Prostate gland (tissue), 2 donors: ENCODE data around the gene BIN1. TPM values are rescaled to one million over a fixed set of nuclear protein-coding genes. Genes with fewer than 3 reads are reported as not detected.

Experiments used
- DNase-seq: peaks from one replicate; pipeline ENCODE4 v3.0.0-alpha.2; 2019; ENCODE audit warnings: low spot score
- H3K27ac ChIP-seq, 2 donors: fragments of 200-600 bp; sonication (generic); 2 replicates each; pipeline ENCODE4 v1.5.1; 2017 to 2019
- H3K27me3 ChIP-seq: fragments of 200-600 bp; sonication (generic); replicated peaks from 2 replicates; pipeline ENCODE4 v1.5.1; 2019; ENCODE audit not compliant: insufficient read depth
- H3K36me3 ChIP-seq, 2 donors: fragments of 200-600 bp; sonication (generic); 1 replicate in 1 of 2; 2 replicates in 1 of 2; pipeline versions ENCODE4 v1.5.1 to v1.8.1; 2017 to 2019
- H3K4me1 ChIP-seq: fragments of 200-600 bp; sonication (generic); replicated peaks from 2 replicates; pipeline ENCODE4 v1.5.1; 2019
- H3K4me3 ChIP-seq, 2 donors: fragments of 200-600 bp; sonication (generic); 2 replicates each; pipeline ENCODE4 v1.5.1; 2017 to 2019
- H3K9me3 ChIP-seq: fragments of 200-600 bp; sonication (generic); 2 replicates; pipeline ENCODE4 v1.5.1; 2017
- POLR2A ChIP-seq: fragments of 450-650 bp; IDR thresholded peaks from one replicate; pipeline ENCODE4 v1.6.1; 2016; ENCODE audit warnings: antibody characterized with exemption, mild to moderate bottlenecking
- POLR2AphosphoS5 ChIP-seq: sonication (generic); formaldehyde crosslinking; IDR thresholded peaks from one replicate; pipeline ENCODE4 v1.6.1; 2017; ENCODE audit warnings: antibody characterized with exemption
- WGBS: methylation state at CpG from one replicate; pipeline ENCODE4 v1.1.5; 2018; 5-methylcytosine and 5-hydroxymethylcytosine counted together
- intact Hi-C: fragments of 100-400 bp; cut with DNase I; formaldehyde crosslinking; loops from one replicate; pipeline ENCODE4 v1.14.2; 2022
- total RNA-seq, 2 donors: library from RNA; depleted of rRNA; stranded (reverse); fragments of >200 nt; gene quantifications; one replicate each; pipeline ENCODE4 v1.1.0, GENCODE V29; 2016
- TF ChIP-seq, protein P1 (sequence below), 4 experiments: fragments of 200-600 bp in 2 of 4; fragments of 450-650 bp in 2 of 4; sonication (generic) in 2 of 4; IDR thresholded peaks; 1 replicate in 3 of 4; 2 replicates in 1 of 4; pipeline ENCODE4 v1.5.1; 2016 to 2019; ENCODE audit warnings: antibody characterized with exemption in 4 of 4, mild to moderate bottlenecking in 2 of 4, moderate library complexity in 2 of 4

BIN1 gene
- total RNA-seq, 2 donors from 2014 or later, result 65.6 to 70.1 TPM

DNA sequence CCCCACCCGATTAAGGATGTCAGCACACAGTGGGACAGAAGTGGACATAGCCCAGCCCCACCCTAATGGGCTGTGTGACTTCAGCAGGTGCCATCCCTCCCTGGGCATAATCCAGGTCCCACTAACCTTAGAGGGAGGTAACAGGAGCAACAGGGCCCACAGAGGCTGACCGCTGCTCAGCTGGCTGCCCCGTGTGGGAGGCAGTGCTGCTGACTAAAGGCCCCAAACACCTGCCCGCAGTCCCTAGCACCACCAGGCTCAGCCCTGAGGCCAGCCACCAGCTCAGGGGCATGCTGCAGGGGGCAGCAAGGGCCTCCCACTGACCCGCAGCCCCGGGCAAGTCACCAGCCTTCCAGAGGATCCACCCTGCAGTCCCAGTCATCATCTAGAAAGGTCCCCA lies 14.6 kb downstream of the BIN1 start:
- H3K27ac ChIP-seq, result no peak overlapping the region
- whole genome bisulfite sequencing, result 93% methylated on average over 6 of the region's 6 CpGs
- no peaks in the 10 kb centered on the region for H3K27me3 ChIP-seq
- intact Hi-C loops, result no loop called here
- TF ChIP-seq POLR2AphosphoS5 (no peak), POLR2A (no peak)
- H3K36me3 ChIP-seq, result no peaks in the 10 kb centered on the region
- H3K9me3 ChIP-seq, result no peaks in the 10 kb centered on the region
- no peak overlapping the region for H3K4me3 ChIP-seq
- peaks cover 10% of the 10 kb centered on the region for H3K4me1 ChIP-seq
- DNase-seq, result no peak

DNA sequence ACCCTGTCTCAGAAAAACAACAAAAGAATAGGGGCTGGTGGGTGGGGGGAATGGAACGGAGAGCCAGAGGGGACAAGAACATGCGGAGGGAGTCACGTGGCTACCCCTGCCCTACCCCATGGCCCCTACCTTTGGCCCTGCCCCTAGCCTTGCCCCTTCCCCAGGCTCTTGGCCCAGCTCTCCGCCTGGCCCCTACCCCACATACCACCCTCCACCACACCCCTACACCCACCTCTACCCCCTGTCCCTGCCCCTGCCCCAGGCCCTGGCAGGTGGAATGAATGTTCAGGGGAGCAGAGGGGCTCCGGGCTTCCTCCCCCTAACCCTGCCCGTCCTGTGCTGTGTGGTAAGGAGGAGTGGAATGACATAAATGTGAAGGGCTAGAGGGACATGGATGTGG lies 15.1 kb downstream of the BIN1 start:
- intact Hi-C loops, result no loop called here
- H3K9me3 ChIP-seq, result no peaks in the 10 kb centered on the region
- H3K36me3 ChIP-seq, result no peaks in the 10 kb centered on the region
- WGBS, result 93% methylated on average over 6 of the region's 6 CpGs
- H3K27me3 ChIP-seq, result no peaks in the 10 kb centered on the region
- DNase-seq, result no peak
- no peak overlapping the region for H3K4me3 ChIP-seq
- H3K4me1 ChIP-seq, result peaks cover 10% of the 10 kb centered on the region
- TF ChIP-seq POLR2AphosphoS5 (no peak), POLR2A (no peak)
- TF ChIP-seq, protein P1, sequence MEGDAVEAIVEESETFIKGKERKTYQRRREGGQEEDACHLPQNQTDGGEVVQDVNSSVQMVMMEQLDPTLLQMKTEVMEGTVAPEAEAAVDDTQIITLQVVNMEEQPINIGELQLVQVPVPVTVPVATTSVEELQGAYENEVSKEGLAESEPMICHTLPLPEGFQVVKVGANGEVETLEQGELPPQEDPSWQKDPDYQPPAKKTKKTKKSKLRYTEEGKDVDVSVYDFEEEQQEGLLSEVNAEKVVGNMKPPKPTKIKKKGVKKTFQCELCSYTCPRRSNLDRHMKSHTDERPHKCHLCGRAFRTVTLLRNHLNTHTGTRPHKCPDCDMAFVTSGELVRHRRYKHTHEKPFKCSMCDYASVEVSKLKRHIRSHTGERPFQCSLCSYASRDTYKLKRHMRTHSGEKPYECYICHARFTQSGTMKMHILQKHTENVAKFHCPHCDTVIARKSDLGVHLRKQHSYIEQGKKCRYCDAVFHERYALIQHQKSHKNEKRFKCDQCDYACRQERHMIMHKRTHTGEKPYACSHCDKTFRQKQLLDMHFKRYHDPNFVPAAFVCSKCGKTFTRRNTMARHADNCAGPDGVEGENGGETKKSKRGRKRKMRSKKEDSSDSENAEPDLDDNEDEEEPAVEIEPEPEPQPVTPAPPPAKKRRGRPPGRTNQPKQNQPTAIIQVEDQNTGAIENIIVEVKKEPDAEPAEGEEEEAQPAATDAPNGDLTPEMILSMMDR (IDR thresholded peaks at IDR 0.05), result no peak
- no peak overlapping the region for H3K27ac ChIP-seq

DNA sequence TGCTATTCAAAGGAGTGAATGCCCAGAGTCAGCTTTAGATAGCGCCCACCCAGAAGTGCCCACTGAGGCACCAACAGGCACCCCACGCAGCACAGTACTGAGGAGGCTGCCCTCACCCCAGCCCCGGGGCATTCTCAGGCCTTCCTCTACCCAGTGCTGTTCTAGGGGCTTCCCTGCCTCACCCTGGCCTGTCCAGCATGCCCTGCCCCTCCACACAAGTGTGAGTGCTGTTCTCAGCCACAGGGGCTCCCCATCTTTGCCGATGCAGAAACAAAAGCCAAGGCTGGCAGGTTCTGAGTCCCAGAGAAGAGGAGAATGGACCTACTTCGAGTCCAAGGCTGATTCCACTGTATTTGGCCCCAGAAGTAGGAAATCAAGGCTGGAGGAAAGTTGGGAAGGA lies 15.8 kb downstream of the BIN1 start:
- H3K27me3 ChIP-seq, result no peaks in the 10 kb centered on the region
- no peaks in the 10 kb centered on the region for H3K36me3 ChIP-seq
- TF ChIP-seq, protein P1 (IDR thresholded peaks at IDR 0.05), result no peak
- TF ChIP-seq POLR2AphosphoS5, result no peak
- TF ChIP-seq POLR2A, result no peak
- intact Hi-C loops, result no loop called here
- 83% methylated on average over 5 of the region's 5 CpGs for WGBS
- H3K27ac ChIP-seq, result no peak overlapping the region
- no peaks in the 10 kb centered on the region for H3K9me3 ChIP-seq
- no peak overlapping the region for H3K4me3 ChIP-seq
- peaks cover 11% of the 10 kb centered on the region for H3K4me1 ChIP-seq
- no peak for DNase-seq

DNA sequence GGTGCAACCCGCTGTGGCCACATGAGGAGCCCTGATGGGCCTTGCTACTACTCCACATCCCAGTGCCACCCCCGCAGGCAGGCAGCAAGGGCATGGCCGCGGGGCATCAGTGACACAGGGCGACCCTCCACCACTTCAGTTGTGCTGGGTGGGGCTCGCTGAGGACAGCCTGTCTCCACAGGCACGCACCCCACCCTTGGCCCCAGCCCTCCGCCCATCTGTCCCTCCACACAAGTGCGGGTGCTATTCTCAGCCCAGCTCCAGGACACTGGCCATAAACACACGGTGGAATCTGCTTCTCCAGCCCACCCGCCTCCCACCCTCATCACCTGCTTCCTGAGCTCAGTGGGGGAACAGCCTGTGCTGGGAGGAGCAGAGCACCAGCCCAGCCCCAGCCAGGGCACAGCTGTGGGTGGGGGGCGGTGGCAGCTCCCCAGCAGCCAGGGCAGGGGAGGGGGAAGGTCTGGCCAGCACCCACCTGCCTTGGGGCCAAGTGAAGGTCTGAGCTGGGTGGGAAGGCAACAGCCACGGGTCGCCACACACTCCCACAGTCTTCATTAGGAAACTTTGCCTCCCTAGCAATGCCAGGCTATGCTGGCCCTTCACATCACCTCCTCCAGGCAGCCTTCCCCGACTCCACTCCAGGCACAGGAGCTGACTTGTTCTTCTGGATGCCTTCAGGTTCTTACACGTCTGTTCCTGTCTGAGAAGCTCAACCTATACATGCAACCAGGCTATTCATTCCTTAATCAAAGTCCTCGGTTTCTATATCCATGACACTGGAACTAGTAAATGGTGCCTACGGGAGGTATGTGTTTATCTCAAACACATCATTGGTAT lies 16.5 kb downstream of the BIN1 start:
- Histone ChIP-seq H3K4me3 (no peak overlapping the region), H3K9me3 (no peaks in the 10 kb centered on the region), H3K27ac (no peak overlapping the region), H3K27me3 (no peaks in the 10 kb centered on the region), H3K36me3 (no peaks in the 10 kb centered on the region), H3K4me1 (peaks cover 15% of the 10 kb centered on the region)
- intact Hi-C loops, result no loop called here
- no peak for TF ChIP-seq POLR2A
- TF ChIP-seq POLR2AphosphoS5, result no peak
- TF ChIP-seq, protein P1 (IDR thresholded peaks at IDR 0.05), result no peak
- WGBS, result 82% methylated on average over 14 of the region's 18 CpGs
- no peak for DNase-seq

DNA sequence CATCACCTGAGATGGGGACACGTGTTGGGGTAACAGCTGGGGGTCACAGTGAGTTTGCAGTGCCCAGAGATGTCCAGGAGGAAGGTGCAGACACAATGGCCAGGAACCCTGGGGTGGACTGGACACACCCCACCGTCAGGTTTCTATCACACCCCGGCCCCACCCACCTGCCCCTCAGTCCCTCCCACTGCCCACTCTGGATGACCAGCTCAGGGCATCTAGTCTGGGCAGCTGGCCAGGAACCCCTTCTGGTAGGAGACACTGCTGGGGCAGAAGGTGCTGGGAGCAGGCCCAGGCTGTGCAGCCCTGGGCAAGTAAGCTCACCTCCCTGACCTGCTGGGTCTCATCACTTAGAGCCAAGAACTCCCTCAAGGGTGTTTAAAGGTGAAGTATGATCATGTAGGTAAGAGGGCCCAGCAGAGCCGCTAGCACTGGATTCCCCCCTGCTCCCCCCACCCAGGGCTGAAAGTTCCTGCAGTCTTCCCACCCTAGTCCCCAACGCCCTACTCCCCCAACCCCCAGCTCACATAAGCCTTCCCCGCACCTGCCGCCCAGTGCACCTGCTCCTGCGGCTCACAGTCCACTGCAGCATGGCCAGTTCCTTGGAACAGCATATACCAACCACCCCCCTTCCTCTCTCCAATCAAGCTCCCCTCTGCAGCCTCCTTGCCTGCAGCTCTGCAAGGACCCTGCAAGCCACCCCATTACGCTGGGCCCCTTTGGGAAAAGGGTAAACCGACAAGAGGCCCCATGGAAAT lies 17.3 kb downstream of the BIN1 start:
- intact Hi-C loops, result loop anchor here (10.0 kb wide), 1 partner anchor 435 kb away; the partner anchor contains the start of gene GYPC
- DNase-seq, result no peak
- Histone ChIP-seq H3K9me3 (no peaks in the 10 kb centered on the region), H3K36me3 (no peaks in the 10 kb centered on the region), H3K4me1 (peaks cover 16% of the 10 kb centered on the region), H3K4me3 (no peak overlapping the region), H3K27me3 (no peaks in the 10 kb centered on the region), H3K27ac (no peak overlapping the region)
- no peak for TF ChIP-seq POLR2AphosphoS5
- TF ChIP-seq POLR2A, result no peak
- TF ChIP-seq, protein P1 (IDR thresholded peaks at IDR 0.05), result no peak
- 83% methylated on average over 10 of the region's 10 CpGs for WGBS
